ENCODE results near the gene PTGER3. TPM values are rescaled to one million over a fixed set of nuclear protein-coding genes. Genes with fewer than 3 reads are reported as not detected.

The PTGER3 gene
- total and polyA plus RNA-seq, 2 of the 4 experiments (the other 2 are of a cell fraction): not detected

GRCh38 chr1:71038942-71039341, 8.7 kb downstream of the PTGER3 start:
- H3K9me3 ChIP-seq (ENCODE audit: control insufficient read depth, insufficient read depth, low read length): no peaks in the 10 kb centered on the region
- H3K4me1 ChIP-seq (ENCODE audit: control insufficient read depth, insufficient read depth, low read length): no peaks in the 10 kb centered on the region
- H4K8ac ChIP-seq (ENCODE audit: low read depth in 2 of 2, low read length in 2 of 2): no peak overlapping the region
- H3K23ac ChIP-seq (ENCODE audit: low read depth, low read length): no peak overlapping the region
- no peak overlapping the region for H3K4me2 ChIP-seq (ENCODE audit: low read depth, low read length)
- H3K9me1 ChIP-seq (ENCODE audit: insufficient read depth, low read length): no peaks in the 10 kb centered on the region
- no peak overlapping the region for H3K18ac ChIP-seq (ENCODE audit: low read depth, low read length)
- H3K56ac ChIP-seq (ENCODE audit: extremely low read depth, insufficient read depth, low read length): no peak overlapping the region
- no peak overlapping the region for H4K91ac ChIP-seq (ENCODE audit: insufficient read depth, low read depth, low read length)
- dilution Hi-C loops (cut with HindIII; ENCODE audit: low sequenced_read_pairs, unreplicated experiment) (no loop called here), in situ Hi-C loops (cut with MboI; ENCODE audit: low sequenced_read_pairs) (no loop called here), intact Hi-C loops (cut with micrococcal nuclease) (no loop called here)
- H2AK9ac ChIP-seq (replicated peaks; ENCODE audit: low read depth, low read length, poor library complexity): no peak overlapping the region
- no peak overlapping the region for H3K4ac ChIP-seq (ENCODE audit: low read depth, low read length)
- no peak overlapping the region for H2BK20ac ChIP-seq (ENCODE audit: low read depth, low read length)
- no peak overlapping the region for H2AK5ac ChIP-seq (ENCODE audit: low read depth, low read length)
- H3K79me1 ChIP-seq (ENCODE audit: low read depth in 1 of 2, low read length in 2 of 2): no peaks in the 10 kb centered on the region
- H3K27ac ChIP-seq (ENCODE audit: insufficient read depth, low read length): no peak overlapping the region
- no TSS peak for BruUV-seq (replicated peaks)
- no peak overlapping the region for H3K14ac ChIP-seq (replicated peaks; ENCODE audit: low read depth, low read length)
- H3K36me3 ChIP-seq (ENCODE audit: control insufficient read depth, insufficient read depth, low read length): no peaks in the 10 kb centered on the region
- no peak overlapping the region for H2AFZ ChIP-seq (replicated peaks; ENCODE audit: low read length, poor library complexity)
- ATAC-seq (ENCODE audit: low read depth) (no peak), DNase-seq (no peak)
- no peak overlapping the region for H3K9ac ChIP-seq (ENCODE audit: low read depth, low read length)
- H3K27me3 ChIP-seq (ENCODE audit: control insufficient read depth, insufficient read depth, low read length): peaks cover 2% of the 10 kb centered on the region
- no peak overlapping the region for H2BK5ac ChIP-seq (ENCODE audit: low read depth, low read length, poor library complexity, severe bottlenecking)
- POLR2A ChIA-PET (ENCODE audit: unreplicated experiment): no interaction called here
- CTCF ChIA-PET: no interaction called here
- H4K5ac ChIP-seq (ENCODE audit: low read depth, low read length): no peak overlapping the region
- no peak for TF ChIP-seq RCOR1 (IDR thresholded peaks at IDR 0.05; ENCODE audit: insufficient replicate concordance, low read length)
- no peak for TF ChIP-seq CEBPB (IDR thresholded peaks at IDR 0.05; ENCODE audit: low read depth, low read length)
- TF ChIP-seq BHLHE40 (IDR thresholded peaks at IDR 0.05; ENCODE audit: low read depth, low read length): no peak
- TF ChIP-seq, protein P1, sequence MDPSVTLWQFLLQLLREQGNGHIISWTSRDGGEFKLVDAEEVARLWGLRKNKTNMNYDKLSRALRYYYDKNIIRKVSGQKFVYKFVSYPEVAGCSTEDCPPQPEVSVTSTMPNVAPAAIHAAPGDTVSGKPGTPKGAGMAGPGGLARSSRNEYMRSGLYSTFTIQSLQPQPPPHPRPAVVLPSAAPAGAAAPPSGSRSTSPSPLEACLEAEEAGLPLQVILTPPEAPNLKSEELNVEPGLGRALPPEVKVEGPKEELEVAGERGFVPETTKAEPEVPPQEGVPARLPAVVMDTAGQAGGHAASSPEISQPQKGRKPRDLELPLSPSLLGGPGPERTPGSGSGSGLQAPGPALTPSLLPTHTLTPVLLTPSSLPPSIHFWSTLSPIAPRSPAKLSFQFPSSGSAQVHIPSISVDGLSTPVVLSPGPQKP (IDR thresholded peaks at IDR 0.05; ENCODE audit: borderline replicate concordance, low read depth, low read length): no peak
- WGBS, 2 experiments (ENCODE audit: extremely low coverage in 2 of 2, insufficient read length in 1 of 2): no CpG with 5 or more reads among the region's 2 CpGs
- H2BK120ac ChIP-seq (ENCODE audit: low read depth, low read length): no peak overlapping the region
- no peaks in the 10 kb centered on the region for H4K20me1 ChIP-seq (ENCODE audit: insufficient read depth, low read length)
- H2BK15ac ChIP-seq (ENCODE audit: low read depth, low read length): no peak overlapping the region
- no peak overlapping the region for H3K4me3 ChIP-seq (ENCODE audit: insufficient read depth, low read depth, low read length)
